Mesenteric fat pad (tissue), 1 donor: ENCODE results near the gene MED12. TPM values are rescaled to one million over a fixed set of nuclear protein-coding genes. Genes with fewer than 3 reads are reported as not detected.

Experiments used
- DNase-seq: peaks from one replicate; pipeline ENCODE4 v3.0.0-alpha.2; 2020; ENCODE audit warnings: low spot score
- long read RNA-seq: library from polyadenylated mRNA; unstranded; transcript quantifications from one replicate; pipeline ENCODE4 v2.0.0, GENCODE V29; 2020
- total RNA-seq: library from RNA; stranded (reverse); fragmentation: NEBNext Ultra II Directional; extraction: Animal tissue kit (Norgen Biotek cat#: 25700); gene quantifications from one replicate; pipeline ENCODE4 v1.2.1, GENCODE V29; 2021
- donor health status: DM: yes; HTN: yes; CAD: no.

MED12 gene
- 46.7 TPM for total RNA-seq
- long read RNA-seq, partial matches to known transcripts, result 11 of 14 reads
- long read RNA-seq, other reads (novel, unspliced or antisense), result 3 of 14 reads

GRCh38 chrX:71118032-71118984 is at the start of gene MED12:
MED12 (plus strand) TSS chrX:71118596; CDS start chrX:71118755, 159 bp downstream.
- DNase-seq, result peak; percentile 92

GRCh38 chrX:71070531-71070930 is 47.9 kb upstream of the MED12 start:
- no peak for DNase-seq

GRCh38 chrX:71081330-71082123 is 36.9 kb upstream of the MED12 start:
- DNase-seq, result no peak

GRCh38 chrX:71082124-71082647 is 36.2 kb upstream of the MED12 start:
- no peak for DNase-seq

- no peak for DNase-seq
Measured at GRCh38 chrX:71082822-71083221, 35.6 kb upstream of the MED12 start.

GRCh38 chrX:71085900-71086299 is 32.5 kb upstream of the MED12 start:
- no peak for DNase-seq

- no peak for DNase-seq
Measured at GRCh38 chrX:71091263-71091662, 27.1 kb upstream of the MED12 start.

- no peak for DNase-seq
Measured at GRCh38 chrX:71095033-71095432, 23.4 kb upstream of the MED12 start.

- peak; percentile 95 for DNase-seq
Measured at GRCh38 chrX:71095555-71095980, 22.8 kb upstream of the MED12 start, which contains the start of gene FOXO4. FOXO4 (plus strand) TSS chrX:71095851; CDS start chrX:71096529, 678 bp downstream.

GRCh38 chrX:71095981-71096759 is 22.2 kb upstream of the MED12 start:
- DNase-seq, result no peak

GRCh38 chrX:71096760-71097032 is 21.7 kb upstream of the MED12 start:
- DNase-seq, result no peak

GRCh38 chrX:71098302-71098701 is 20.1 kb upstream of the MED12 start:
- peak; percentile 49 for DNase-seq

GRCh38 chrX:71098951-71099506 is 19.4 kb upstream of the MED12 start:
- peak; percentile 20 for DNase-seq

- no peak for DNase-seq
Measured at GRCh38 chrX:71099736-71100135, 18.7 kb upstream of the MED12 start.

- no peak for DNase-seq
Measured at GRCh38 chrX:71100581-71101505, 17.6 kb upstream of the MED12 start.

- no peak for DNase-seq
Measured at GRCh38 chrX:71102292-71102691, 16.1 kb upstream of the MED12 start.

- no peak for DNase-seq
Measured at GRCh38 chrX:71103110-71103983, 15.0 kb upstream of the MED12 start.

- no peak for DNase-seq
Measured at GRCh38 chrX:71105628-71106027, 12.8 kb upstream of the MED12 start.

- DNase-seq, result no peak
Measured at GRCh38 chrX:71106427-71106826, 12.0 kb upstream of the MED12 start, which contains the start of gene CXorf65. CXorf65 (minus strand) TSS chrX:71106740; CDS start chrX:71106556, 184 bp downstream.
